Suppressor macrophage treated with lipopolysaccharide for 1 hour (primary cell): ENCODE data around the gene TESK2.
"Not testable (repeated sequence)": the region's sequence is repeated elsewhere in the genome, so short reads cannot be mapped to it uniquely, and the experiment has no call there.

Experiments
- DNase-seq, 3 donors: peaks; one replicate each; pipeline ENCODE4 v3.0.0-alpha.2; 2020 to 2022

Gene TESK2

GRCh38 chr1:45409276-45409675 lies 81.7 kb downstream of the TESK2 start:
- peak; percentile 25 to 70 (median 60) for DNase-seq

GRCh38 chr1:45407629-45408287 lies 83.2 kb downstream of the TESK2 start:
- peak; percentile 26 to 53 (median 52) for DNase-seq

DNA sequence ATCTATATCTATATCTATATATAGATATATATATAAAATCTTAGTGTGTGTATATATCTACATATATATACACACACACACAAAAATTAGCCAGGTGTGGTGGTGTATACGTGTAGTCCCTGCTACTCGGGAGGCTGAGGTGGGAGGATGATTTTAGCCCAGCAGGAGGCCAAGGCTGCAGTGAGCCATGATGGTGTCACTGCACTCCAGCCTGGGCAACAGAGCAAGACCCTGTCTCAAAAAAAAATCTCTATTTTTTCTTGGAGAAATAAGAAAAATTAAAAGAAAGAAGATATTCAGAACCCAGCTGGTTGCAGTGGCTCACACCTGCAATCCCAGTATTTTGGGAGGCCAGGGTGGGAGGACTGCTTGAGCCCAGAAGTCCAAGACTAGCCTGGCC lies 85.3 kb downstream of the TESK2 start:
- DNase-seq = no peak

GRCh38 chr1:45403718-45404117 lies 87.2 kb downstream of the TESK2 start:
- DNase-seq = no peak

DNA sequence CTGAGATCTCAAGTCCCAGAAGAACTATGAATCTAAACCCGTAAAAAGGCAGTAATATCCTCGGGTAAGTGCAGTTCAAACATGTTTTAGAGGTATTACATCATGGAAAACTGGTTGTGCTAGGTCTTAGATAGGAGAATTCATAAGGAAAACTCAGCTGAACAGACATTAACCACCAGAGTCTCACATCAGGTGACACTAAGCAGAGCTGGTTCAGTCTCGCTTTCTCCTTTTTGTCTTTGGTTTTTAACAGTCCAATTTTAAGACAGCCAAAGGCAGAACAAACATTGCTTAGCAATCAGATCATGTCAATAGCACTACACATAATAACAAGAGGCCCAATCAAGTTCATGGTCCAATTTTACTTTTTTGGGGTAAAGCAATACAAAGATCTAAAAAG lies 87.7 kb downstream of the TESK2 start:
- DNase-seq = no peak

GRCh38 chr1:45401524-45401923 lies 89.4 kb downstream of the TESK2 start:
- DNase-seq = no peak

GRCh38 chr1:45400049-45400448 lies 90.9 kb downstream of the TESK2 start:
- DNase-seq = no peak

DNA sequence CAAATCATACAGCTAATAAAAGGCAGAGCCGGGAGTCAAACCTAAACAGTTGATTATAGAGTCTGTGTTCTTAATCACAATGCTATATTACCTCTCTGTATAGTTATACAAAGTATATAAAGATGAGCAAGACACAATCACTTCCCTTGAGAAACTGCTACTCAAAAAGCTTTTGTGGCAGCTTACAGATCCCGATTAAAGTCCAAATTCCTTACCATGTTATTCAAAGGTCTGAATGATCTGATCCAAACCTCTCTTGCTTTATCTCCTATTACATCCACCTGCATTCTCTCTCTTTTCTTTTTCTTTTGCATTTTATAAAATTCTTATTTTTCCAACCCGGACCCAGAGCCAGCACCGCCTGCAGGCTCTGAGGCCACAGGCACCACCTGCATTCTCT lies 93.7 kb downstream of the TESK2 start:
- DNase-seq = no peak

DNA sequence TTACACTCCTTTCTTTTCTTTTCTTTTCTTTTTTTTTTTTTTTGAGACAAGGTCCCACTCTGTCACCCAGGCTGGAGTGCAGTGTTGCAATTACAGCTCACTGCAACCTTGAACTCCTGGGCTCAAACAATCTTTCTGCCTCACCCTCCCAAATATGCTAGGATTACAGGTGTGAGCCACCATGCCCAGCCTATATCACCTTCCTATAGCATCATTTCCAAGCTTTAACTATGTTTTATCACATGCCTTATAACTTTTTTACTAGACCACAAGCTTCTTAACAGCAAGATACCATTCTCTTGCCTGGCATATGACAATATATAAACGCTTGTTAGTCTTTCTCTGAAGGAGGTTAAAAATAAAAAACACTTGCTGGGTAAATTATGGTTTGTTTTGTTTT lies 95.4 kb downstream of the TESK2 start:
- DNase-seq = no peak

DNA sequence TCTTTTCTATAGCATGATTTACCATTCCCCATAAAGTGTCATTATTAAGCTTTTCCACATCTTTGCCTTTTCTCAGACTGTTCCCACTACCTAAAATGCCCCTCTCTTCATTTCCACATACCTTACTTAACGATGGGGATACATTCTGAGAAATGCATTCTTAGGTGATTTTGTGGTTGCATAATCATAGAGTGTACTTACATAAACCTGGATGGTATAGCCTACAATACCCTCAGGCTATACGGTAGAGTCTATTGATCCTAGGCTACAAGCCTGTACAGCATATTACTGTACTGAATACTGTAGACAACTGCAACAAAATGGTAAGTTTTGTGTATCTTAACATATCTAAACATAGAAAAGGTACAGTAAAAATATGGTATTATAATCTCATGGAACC lies 95.9 kb downstream of the TESK2 start:
- no peak for DNase-seq

DNA sequence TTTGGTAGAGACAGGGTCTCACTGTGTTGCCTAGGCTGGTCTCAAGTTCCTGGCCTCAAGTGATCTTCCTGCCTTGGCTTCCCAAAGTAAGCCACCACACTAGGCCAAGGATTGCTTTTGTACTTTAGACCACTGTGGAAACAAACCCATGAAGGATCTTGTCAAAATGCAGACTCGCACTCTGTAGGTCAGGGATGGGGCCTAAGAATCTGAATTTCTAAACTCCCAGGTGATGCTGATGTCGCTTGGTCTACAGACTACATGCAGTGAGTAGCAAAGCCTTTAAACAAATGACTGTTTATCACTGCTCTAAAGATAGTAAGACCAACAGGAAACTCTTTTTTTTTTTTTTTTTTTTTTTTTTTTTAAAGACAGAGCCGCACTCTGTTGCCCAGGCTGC lies 96.6 kb downstream of the TESK2 start:
- peak; percentile 4 to 38 (median 35) for DNase-seq

DNA sequence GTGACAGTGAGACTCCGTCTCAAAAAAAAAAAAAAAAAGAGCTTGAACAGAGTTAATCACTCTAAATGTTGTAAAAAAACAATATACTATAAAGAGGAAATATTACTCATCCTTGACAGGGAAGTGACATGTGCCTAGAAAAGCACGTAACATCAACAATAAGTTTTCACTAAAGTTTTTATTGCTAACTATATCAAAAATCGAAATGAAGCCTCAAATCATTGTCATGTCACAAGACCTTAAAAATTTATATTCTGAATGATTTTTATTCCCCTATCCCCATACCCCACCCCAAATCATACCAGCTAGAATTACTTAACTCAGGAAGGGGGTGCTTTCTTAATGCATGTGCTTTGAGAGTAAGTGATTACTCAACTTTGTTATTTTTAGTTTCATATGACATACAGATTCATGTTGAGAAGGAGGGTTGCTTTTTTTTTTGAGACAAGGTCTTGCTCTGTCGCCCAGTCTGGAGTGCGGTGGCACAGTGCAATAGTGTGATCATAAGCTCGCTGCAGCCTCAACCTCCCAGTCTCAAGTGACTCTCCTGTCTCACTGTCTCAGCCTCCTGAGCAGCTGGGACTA lies 97.2 kb downstream of the TESK2 start:
- peak; percentile 67 to 91 (median 89) for DNase-seq

GRCh38 chr1:45386219-45386618 lies 104.7 kb downstream of the TESK2 start:
- no peak for DNase-seq

GRCh38 chr1:45385302-45385701 lies 105.7 kb downstream of the TESK2 start:
- DNase-seq = no peak

DNA sequence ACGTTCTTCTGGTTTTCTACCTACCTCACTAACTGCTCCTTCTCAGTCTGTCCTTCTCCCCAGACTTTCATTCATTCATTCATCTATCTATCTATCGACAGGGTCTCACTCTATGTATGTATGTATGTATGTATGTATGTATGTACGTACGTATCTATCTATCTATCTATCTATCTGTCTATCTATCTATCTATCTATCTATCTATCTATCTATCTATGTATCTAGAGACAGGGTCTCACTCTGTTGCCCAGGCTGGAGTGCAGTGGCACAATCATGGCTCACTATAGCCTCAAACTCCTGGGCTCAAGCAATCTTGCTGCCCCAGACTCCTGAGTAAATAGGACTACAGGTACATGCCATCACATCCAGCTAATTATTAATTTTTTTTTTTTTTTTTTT lies 106.8 kb downstream of the TESK2 start:
- not testable (repeated sequence) for DNase-seq

DNA sequence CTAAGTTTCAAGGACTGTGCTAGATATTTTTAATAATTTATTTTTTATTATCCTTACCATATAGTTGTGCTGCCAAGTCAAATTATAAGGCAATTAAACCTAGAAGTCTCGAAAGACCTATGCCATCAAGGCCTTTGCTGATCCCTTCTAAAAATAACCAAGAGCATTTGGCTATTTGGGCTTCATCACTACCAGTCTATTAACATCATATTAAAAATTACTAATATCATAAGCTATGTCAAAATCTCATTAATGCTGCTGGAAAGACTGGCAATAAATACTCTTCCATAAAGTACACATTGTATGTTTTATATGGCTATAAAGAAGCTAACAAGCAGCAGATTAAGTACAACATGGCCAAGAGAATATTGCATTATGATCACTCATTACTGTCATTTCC lies 107.8 kb downstream of the TESK2 start:
- no peak for DNase-seq

DNA sequence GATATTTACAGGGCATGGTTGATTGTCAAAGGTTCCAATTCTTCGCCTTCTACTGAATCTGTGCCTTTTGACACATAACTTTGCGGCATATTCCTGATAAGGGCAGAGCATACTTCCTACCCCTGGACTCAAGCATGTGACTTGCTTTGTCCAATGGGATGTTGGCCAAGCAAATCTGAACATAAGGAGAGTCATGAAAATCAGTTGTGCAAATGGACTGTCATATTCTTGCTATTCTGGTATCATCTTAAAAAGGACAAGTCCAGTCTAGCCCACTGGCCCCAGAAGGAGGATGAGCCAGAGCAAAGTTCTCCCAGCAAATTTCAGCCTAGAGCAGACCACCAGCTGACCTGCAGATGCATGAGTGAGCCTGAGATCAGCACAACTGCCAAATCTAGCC lies 109.7 kb downstream of the TESK2 start:
- no peak for DNase-seq

GRCh38 chr1:45380730-45381129 lies 110.2 kb downstream of the TESK2 start:
- no peak for DNase-seq

DNA sequence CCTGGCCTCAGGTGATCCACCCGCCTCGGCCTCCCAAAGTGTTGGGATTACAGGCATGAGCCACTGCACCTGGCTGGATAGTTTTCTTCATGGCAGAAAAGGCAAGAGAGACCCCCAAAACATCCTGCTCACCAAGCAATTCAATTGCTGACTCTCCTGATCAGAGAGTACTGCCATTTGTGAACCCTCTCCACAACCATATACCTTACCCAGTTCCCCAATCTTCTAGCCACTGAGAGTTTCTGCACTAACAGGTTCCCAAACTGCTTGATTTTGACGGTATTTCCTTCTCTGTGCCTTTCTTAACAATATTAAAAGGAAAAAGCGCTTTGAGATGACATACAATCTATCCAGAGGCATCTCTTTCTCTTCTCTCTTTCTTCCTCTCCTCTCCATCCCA lies 110.8 kb downstream of the TESK2 start:
- DNase-seq = no peak

GRCh38 chr1:45379524-45379923 lies 111.4 kb downstream of the TESK2 start:
- DNase-seq = no peak

- no peak for DNase-seq
Observed at GRCh38 chr1:45378184-45378583, 112.8 kb downstream of the TESK2 start.

DNA sequence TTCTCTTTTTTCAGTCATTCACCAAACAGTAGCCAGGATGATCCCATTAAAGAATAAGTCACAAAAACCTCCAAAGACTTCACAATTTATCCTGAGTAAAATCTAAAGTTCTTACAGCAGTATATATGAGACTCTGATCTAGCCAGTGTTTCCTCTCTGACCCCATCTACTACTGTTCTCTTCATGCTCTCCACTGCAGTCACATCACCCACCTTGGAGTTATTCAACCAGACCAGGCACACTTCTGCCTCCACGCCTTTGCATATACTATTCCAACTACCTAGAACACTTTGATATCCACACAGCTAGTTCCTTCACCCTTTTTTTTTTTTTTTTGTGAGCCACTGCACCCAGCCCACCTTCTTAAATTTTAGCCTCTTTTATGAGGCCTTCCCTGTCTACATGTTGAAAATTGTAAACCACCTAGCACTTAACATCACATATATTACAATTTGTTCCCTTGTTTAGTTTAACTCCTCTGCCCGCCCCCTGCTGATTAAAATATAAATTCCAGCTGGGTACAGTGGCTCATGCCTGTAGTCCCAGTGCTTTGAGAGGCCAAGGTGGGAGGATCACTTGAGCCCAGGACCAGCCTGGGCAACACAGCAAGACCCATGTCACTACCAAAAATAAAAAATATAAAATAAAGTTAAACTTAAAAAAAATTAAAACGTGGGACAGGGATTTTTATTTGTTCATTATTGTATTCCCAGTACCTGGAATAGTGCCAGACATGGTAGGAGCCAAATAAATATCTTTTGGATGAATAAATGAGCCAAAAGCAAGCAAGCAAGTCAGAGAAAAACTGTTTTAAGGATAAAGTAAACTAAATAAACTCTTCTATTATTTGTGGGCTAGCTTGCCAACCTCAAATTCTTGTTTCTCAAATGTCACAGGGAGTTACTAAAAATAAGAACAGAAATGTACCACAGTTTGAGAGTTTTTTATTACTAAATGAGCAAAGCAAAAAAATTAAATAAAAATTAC lies 115.6 kb downstream of the TESK2 start:
- DNase-seq = no peak

- DNase-seq = no peak
Observed at GRCh38 chr1:45373573-45373972, 117.4 kb downstream of the TESK2 start.

- DNase-seq = no peak
Observed at GRCh38 chr1:45370575-45370974, 120.4 kb downstream of the TESK2 start.
